Caco-2 (cell line): ENCODE measurements around the gene PROSER3. TPM values are rescaled to one million over a fixed set of nuclear protein-coding genes. Genes with fewer than 3 reads are reported as not detected.

Experiments
- BruUV-seq: library from RNA; stranded (reverse); fragments of 400-500 nt; replicated peaks from 2 replicates; lab custom pipeline; 2021; lab: Mats Ljungman, UMichigan
- CTCF ChIA-PET: fragments of 300-600 bp; sonication (Branson Sonifier 250); formaldehyde crosslinking; loops from one replicate; lab custom pipeline; 2022; ENCODE audit warnings: antibody characterized with exemption; lab: Charles Lee
- POLR2A ChIA-PET: fragments of 300-600 bp; sonication (Branson Sonifier 250); formaldehyde crosslinking; loops from one replicate; lab custom pipeline; 2022; ENCODE audit warnings: antibody characterized with exemption; lab: Charles Lee
- DNase-seq, 2 experiments: peaks; one replicate each; pipeline versions ENCODE4 v3.0.0 to v3.0.0-alpha.2; 2020 to 2022
- H3K27me3 ChIP-seq: replicated peaks from 2 replicates; pipeline ENCODE4 v1.6.0; 2011; ENCODE audit warnings: low read length; ENCODE audit not compliant: control insufficient read depth, insufficient read depth
- H3K36me3 ChIP-seq: 2 replicates; pipeline ENCODE4 v1.5.1; 2011; ENCODE audit warnings: low read length; ENCODE audit not compliant: control insufficient read depth, insufficient read depth
- H3K4me1 ChIP-seq: fragments of 250-450 bp; sonication (Bioruptor Pico); 2 replicates; pipeline ENCODE4 v1.5.1; 2020; ENCODE audit warnings: mild to moderate bottlenecking
- H3K4me3 ChIP-seq: 2 replicates; pipeline ENCODE4 v1.5.1; 2011; ENCODE audit warnings: low read depth, mild to moderate bottlenecking, control low read depth, low read length
- H3K9me3 ChIP-seq: fragments of 250-450 bp; sonication (Bioruptor Pico); 2 replicates; pipeline ENCODE4 v1.5.1; 2020; ENCODE audit warnings: mild to moderate bottlenecking, moderate library complexity
- H3K27ac Mint-ChIP-seq: one replicate; pipeline ENCODE4 v1.8.0; 2022; ENCODE audit warnings: mixed read lengths; ENCODE audit not compliant: unreplicated experiment
- H3K27me3 Mint-ChIP-seq: one replicate; pipeline ENCODE4 v1.8.0; 2022; ENCODE audit warnings: mixed read lengths; ENCODE audit not compliant: insufficient read depth, unreplicated experiment
- H3K36me3 Mint-ChIP-seq: one replicate; pipeline ENCODE4 v1.8.0; 2022; ENCODE audit warnings: mild to moderate bottlenecking, mixed read lengths; ENCODE audit not compliant: insufficient read depth, unreplicated experiment
- H3K4me1 Mint-ChIP-seq: one replicate; pipeline ENCODE4 v1.8.0; 2022; ENCODE audit warnings: low read depth, mixed read lengths; ENCODE audit not compliant: unreplicated experiment
- H3K4me3 Mint-ChIP-seq: one replicate; pipeline ENCODE4 v1.8.0; 2022; ENCODE audit warnings: mild to moderate bottlenecking, moderate library complexity, mixed read lengths; ENCODE audit not compliant: unreplicated experiment
- H3K9me3 Mint-ChIP-seq: one replicate; pipeline ENCODE4 v1.8.0; 2022; ENCODE audit warnings: mixed read lengths; ENCODE audit not compliant: unreplicated experiment
- intact Hi-C: fragments of 100-400 bp; cut with micrococcal nuclease; formaldehyde crosslinking; loops from one replicate; pipeline ENCODE4 v1.10.0; 2022; ENCODE audit not compliant: unreplicated experiment
- total RNA-seq: library from RNA; stranded (reverse); gene quantifications from 2 replicates; pipeline ENCODE4 v1.2.3, GENCODE V29; 2022
- TF ChIP-seq, protein P1 (sequence below), 2 experiments: fragments of 200-600 bp in 1 of 2; IDR thresholded peaks; 1 replicate in 1 of 2; 2 replicates in 1 of 2; pipeline versions ENCODE4 v1.5.1 to v1.8.0; 2011 to 2022; ENCODE audit warnings: antibody characterized with exemption in 1 of 2, control low read depth in 1 of 2, inconsistent platforms in 1 of 2, low read depth in 1 of 2, low read length in 1 of 2, mild to moderate bottlenecking in 1 of 2, moderate library complexity in 1 of 2; ENCODE audit not compliant: insufficient read depth in 1 of 2, severe bottlenecking in 1 of 2, unreplicated experiment in 1 of 2

Gene PROSER3
- total RNA-seq, 1 experiment from 2014 or later = 34.6 TPM

DNA sequence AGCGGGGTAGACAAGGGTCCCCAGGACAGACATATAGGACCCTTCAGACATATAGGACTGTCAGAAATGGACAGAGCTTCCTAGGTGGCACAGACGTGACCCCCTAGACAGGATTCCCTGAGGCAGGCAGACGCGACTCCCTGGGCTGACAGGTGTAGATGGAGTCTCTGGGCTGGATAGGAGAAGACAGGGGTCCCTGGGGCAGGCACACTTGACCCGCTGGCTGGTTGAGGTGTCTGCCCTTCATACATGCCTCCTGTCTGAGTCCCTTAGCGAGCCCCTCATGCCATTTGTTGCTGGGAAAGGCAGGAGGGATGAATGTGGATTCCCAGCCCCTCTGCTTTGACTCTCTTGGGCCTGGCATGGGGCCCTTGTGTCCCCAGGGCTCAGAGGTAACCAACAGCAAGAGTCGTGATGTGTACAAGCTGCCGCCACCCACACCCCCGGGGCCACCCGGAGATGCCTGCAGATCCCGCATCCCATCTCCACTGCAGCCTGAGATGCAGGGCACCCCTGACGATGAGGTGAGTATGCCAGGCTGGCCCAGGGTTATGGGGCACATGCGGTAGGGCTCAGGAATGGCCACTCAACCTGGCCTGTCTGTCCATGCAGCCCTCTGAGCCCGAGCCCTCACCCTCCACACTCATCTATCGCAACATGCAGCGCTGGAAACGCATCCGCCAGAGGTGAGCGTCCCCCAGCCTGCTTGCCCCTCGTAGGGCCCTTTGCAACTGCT, 4.2 kb upstream of the PROSER3 start:
- peaks cover 35% of the 10 kb centered on the region for H3K36me3 Mint-ChIP-seq
- intact Hi-C loops = no loop called here
- H3K4me1 Mint-ChIP-seq = peaks cover 17% of the 10 kb centered on the region
- POLR2A ChIA-PET = no interaction called here
- CTCF ChIA-PET = no interaction called here
- no peak overlapping the region for H3K27ac Mint-ChIP-seq
- no peak overlapping the region for H3K4me3 Mint-ChIP-seq
- H3K27me3 ChIP-seq = no peaks in the 10 kb centered on the region
- no peaks in the 10 kb centered on the region for H3K27me3 Mint-ChIP-seq
- peaks cover 6% of the 10 kb centered on the region for H3K4me1 ChIP-seq
- TF ChIP-seq, protein P1, sequence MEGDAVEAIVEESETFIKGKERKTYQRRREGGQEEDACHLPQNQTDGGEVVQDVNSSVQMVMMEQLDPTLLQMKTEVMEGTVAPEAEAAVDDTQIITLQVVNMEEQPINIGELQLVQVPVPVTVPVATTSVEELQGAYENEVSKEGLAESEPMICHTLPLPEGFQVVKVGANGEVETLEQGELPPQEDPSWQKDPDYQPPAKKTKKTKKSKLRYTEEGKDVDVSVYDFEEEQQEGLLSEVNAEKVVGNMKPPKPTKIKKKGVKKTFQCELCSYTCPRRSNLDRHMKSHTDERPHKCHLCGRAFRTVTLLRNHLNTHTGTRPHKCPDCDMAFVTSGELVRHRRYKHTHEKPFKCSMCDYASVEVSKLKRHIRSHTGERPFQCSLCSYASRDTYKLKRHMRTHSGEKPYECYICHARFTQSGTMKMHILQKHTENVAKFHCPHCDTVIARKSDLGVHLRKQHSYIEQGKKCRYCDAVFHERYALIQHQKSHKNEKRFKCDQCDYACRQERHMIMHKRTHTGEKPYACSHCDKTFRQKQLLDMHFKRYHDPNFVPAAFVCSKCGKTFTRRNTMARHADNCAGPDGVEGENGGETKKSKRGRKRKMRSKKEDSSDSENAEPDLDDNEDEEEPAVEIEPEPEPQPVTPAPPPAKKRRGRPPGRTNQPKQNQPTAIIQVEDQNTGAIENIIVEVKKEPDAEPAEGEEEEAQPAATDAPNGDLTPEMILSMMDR (IDR thresholded peaks at IDR 0.05; ENCODE audit: insufficient read depth in 1 of 2, low read depth in 1 of 2, low read length in 1 of 2, severe bottlenecking in 1 of 2, unreplicated experiment in 1 of 2) = no peak
- H3K36me3 ChIP-seq = no peaks in the 10 kb centered on the region
- H3K9me3 ChIP-seq = no peaks in the 10 kb centered on the region
- no peak for DNase-seq
- H3K9me3 Mint-ChIP-seq = no peaks in the 10 kb centered on the region
- H3K4me3 ChIP-seq = no peak overlapping the region
- no TSS peak for BruUV-seq

DNA sequence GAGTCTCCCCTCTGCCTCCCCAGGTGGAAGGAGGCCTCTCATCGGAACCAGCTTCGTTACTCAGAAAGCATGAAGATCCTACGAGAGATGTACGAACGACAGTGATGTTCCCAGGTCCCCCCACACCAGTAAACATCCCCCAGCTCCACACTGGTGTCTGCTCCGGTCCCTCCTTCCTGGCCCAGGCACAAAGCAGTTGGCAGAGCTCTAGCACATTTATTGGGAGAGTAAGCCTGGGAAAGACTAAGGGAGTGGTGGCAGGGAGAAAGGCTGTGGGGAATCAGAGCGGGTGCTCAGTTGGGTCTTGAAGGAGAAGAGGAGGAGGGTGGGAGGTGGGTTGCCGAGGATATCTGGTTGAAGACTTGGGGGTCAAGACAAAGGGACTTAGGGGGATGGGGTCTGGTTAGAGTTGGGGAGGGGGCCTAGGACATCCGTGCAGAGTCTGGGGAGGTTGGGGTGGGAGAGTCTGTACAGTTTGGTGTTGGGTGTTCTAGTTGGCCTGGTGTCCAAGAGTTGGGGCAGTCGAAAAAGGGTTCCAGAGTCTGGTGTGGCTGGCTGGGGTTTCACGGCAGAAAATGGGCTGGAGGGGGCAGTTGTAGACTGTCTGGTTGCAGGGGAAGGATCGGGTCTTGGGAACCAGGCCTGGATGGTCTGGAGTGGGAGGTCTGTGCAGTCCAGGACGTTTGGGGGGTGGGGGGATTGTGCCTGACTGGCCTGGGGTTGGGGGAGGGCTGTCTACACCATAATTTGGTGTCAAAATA, 3.4 kb upstream of the PROSER3 start:
- peaks cover 11% of the 10 kb centered on the region for H3K4me1 Mint-ChIP-seq
- H3K9me3 ChIP-seq = no peaks in the 10 kb centered on the region
- H3K9me3 Mint-ChIP-seq = no peaks in the 10 kb centered on the region
- peak overlapping the region; percentile 64 for H3K4me3 Mint-ChIP-seq
- TF ChIP-seq, protein P1 (IDR thresholded peaks at IDR 0.05; ENCODE audit: insufficient read depth in 1 of 2, low read depth in 1 of 2, low read length in 1 of 2, severe bottlenecking in 1 of 2, unreplicated experiment in 1 of 2) = no peak
- no peak overlapping the region for H3K4me3 ChIP-seq
- ChIA-PET POLR2A (no interaction called here), CTCF (no interaction called here)
- no peak for DNase-seq
- intact Hi-C loops = loop anchor here (5.0 kb wide), 1 partner anchor 107 kb away; the partner anchor contains the start of gene COX6B1
- peaks cover 6% of the 10 kb centered on the region for H3K4me1 ChIP-seq
- H3K36me3 ChIP-seq = no peaks in the 10 kb centered on the region
- peaks cover 33% of the 10 kb centered on the region for H3K36me3 Mint-ChIP-seq
- BruUV-seq = no TSS peak
- no peak overlapping the region for H3K27ac Mint-ChIP-seq
- no peaks in the 10 kb centered on the region for H3K27me3 Mint-ChIP-seq
- H3K27me3 ChIP-seq = no peaks in the 10 kb centered on the region

- H3K27me3 ChIP-seq = no peaks in the 10 kb centered on the region
- peaks cover 6% of the 10 kb centered on the region for H3K4me1 ChIP-seq
- DNase-seq = no peak
- ChIA-PET POLR2A (no interaction called here), CTCF (no interaction called here)
- TF ChIP-seq, protein P1 (IDR thresholded peaks at IDR 0.05; ENCODE audit: insufficient read depth in 1 of 2, low read depth in 1 of 2, low read length in 1 of 2, severe bottlenecking in 1 of 2, unreplicated experiment in 1 of 2) = no peak
- Mint-ChIP-seq H3K9me3 (no peaks in the 10 kb centered on the region), H3K27ac (no peak overlapping the region), H3K36me3 (peaks cover 30% of the 10 kb centered on the region), H3K4me1 (peaks cover 6% of the 10 kb centered on the region), H3K4me3 (peak overlapping the region; percentile 64), H3K27me3 (no peaks in the 10 kb centered on the region)
- H3K4me3 ChIP-seq = peak overlapping the region; percentile 27
- BruUV-seq = no TSS peak
- no peaks in the 10 kb centered on the region for H3K36me3 ChIP-seq
- no peaks in the 10 kb centered on the region for H3K9me3 ChIP-seq
- intact Hi-C loops = loop anchor here (5.0 kb wide), 1 partner anchor 108 kb away; the partner anchor contains the start of gene COX6B1
Measured at GRCh38 chr19:35755131-35755549, 2.8 kb upstream of the PROSER3 start.
